ENCODE measurements around the gene USP24. TPM values are rescaled to one million over a fixed set of nuclear protein-coding genes. Genes with fewer than 3 reads are reported as not detected.

USP24 gene
- total RNA-seq, 4 donors from 2014 or later, result 27.7 to 84.0 (median 30.2) TPM

- no peak for TF ChIP-seq EP300 (IDR thresholded peaks at IDR 0.05)
- no peak for TF ChIP-seq POLR2A (IDR thresholded peaks at IDR 0.05)
- no peak for TF ChIP-seq POLR2AphosphoS5 (IDR thresholded peaks at IDR 0.05)
- no peak for TF ChIP-seq CTCF (IDR thresholded peaks at IDR 0.05)
- no peaks in the 10 kb centered on the region for H3K9me3 ChIP-seq
- no peaks in the 10 kb centered on the region for H3K4me1 ChIP-seq
- 38% methylated on average over 1 of the region's 1 CpG for WGBS
- DNase-seq (ENCODE audit: low spot score in 2 of 2), result no peak
- H3K36me3 ChIP-seq, result no peaks in the 10 kb centered on the region
- H3K27ac ChIP-seq, result no peak overlapping the region
- no peak overlapping the region for H3K4me3 ChIP-seq
- no peaks in the 10 kb centered on the region for H3K27me3 ChIP-seq
Measured at GRCh38 chr1:55225228-55225627, 10.1 kb upstream of the USP24 start.

- 100% methylated on average over 1 of the region's 1 CpG for WGBS
- no peak for DNase-seq (ENCODE audit: low spot score in 2 of 2)
- no peaks in the 10 kb centered on the region for H3K36me3 ChIP-seq
- no peaks in the 10 kb centered on the region for H3K9me3 ChIP-seq
- H3K27ac ChIP-seq, result no peak overlapping the region
- no peak overlapping the region for H3K4me3 ChIP-seq
- no peaks in the 10 kb centered on the region for H3K4me1 ChIP-seq
- TF ChIP-seq POLR2AphosphoS5 (IDR thresholded peaks at IDR 0.05) (no peak), EP300 (IDR thresholded peaks at IDR 0.05) (no peak), POLR2A (IDR thresholded peaks at IDR 0.05) (no peak), CTCF (IDR thresholded peaks at IDR 0.05) (no peak)
- H3K27me3 ChIP-seq, result no peaks in the 10 kb centered on the region
Measured at GRCh38 chr1:55224729-55225128, 9.6 kb upstream of the USP24 start.

GRCh38 chr1:55222152-55222551 is 7.0 kb upstream of the USP24 start:
- Histone ChIP-seq H3K27ac (no peak overlapping the region), H3K4me1 (peaks cover 9% of the 10 kb centered on the region), H3K36me3 (no peaks in the 10 kb centered on the region), H3K9me3 (no peaks in the 10 kb centered on the region), H3K27me3 (no peaks in the 10 kb centered on the region), H3K4me3 (no peak overlapping the region)
- TF ChIP-seq CTCF (IDR thresholded peaks at IDR 0.05) (no peak), POLR2AphosphoS5 (IDR thresholded peaks at IDR 0.05) (no peak)
- 77% methylated on average over 6 of the region's 6 CpGs for WGBS
- no peak for DNase-seq (ENCODE audit: low spot score in 2 of 2)

- Histone ChIP-seq H3K27me3 (no peaks in the 10 kb centered on the region), H3K27ac (no peak overlapping the region), H3K9me3 (no peaks in the 10 kb centered on the region), H3K4me1 (peaks cover 44% of the 10 kb centered on the region), H3K36me3 (no peaks in the 10 kb centered on the region), H3K4me3 (no peak overlapping the region)
- no peak for DNase-seq (ENCODE audit: low spot score in 2 of 2)
- 46% methylated on average over 6 of the region's 6 CpGs for WGBS
- no peak for TF ChIP-seq EP300 (IDR thresholded peaks at IDR 0.05)
- no peak for TF ChIP-seq POLR2A (IDR thresholded peaks at IDR 0.05)
- TF ChIP-seq POLR2AphosphoS5 (IDR thresholded peaks at IDR 0.05), result no peak
- no peak for TF ChIP-seq CTCF (IDR thresholded peaks at IDR 0.05)
Measured at GRCh38 chr1:55217226-55217986, 2.2 kb upstream of the USP24 start.

- peak overlapping the region; percentile 98 for H3K27ac ChIP-seq
- H3K36me3 ChIP-seq, result no peaks in the 10 kb centered on the region
- peaks cover 57% of the 10 kb centered on the region for H3K4me1 ChIP-seq
- peak overlapping the region; percentile 96 for H3K4me3 ChIP-seq
- TF ChIP-seq EP300 (IDR thresholded peaks at IDR 0.05) (no peak), POLR2A (IDR thresholded peaks at IDR 0.05) (no peak), POLR2AphosphoS5 (IDR thresholded peaks at IDR 0.05) (no peak), CTCF (IDR thresholded peaks at IDR 0.05) (no peak)
- H3K27me3 ChIP-seq, result no peaks in the 10 kb centered on the region
- no peaks in the 10 kb centered on the region for H3K9me3 ChIP-seq
- no peak for DNase-seq (ENCODE audit: low spot score in 2 of 2)
- 37% methylated on average over 9 of the region's 9 CpGs for WGBS
Measured at GRCh38 chr1:55216096-55216495, 932 bp upstream of the USP24 start.
